Dedifferentiated amniotic fluid mesenchymal stem cell (primary cell): ENCODE data around the gene SSU72.
"Not testable (repeated sequence)": the region's sequence is repeated elsewhere in the genome, so short reads cannot be mapped to it uniquely, and the experiment has no call there.

Experiments
- DNase-seq: peaks from one replicate; pipeline ENCODE4 v3.0.0-alpha.2; 2016; ENCODE audit errors: extremely low spot score

SSU72 gene

GRCh38 chr1:1505366-1505798, 69.3 kb downstream of the SSU72 start:
- not testable (repeated sequence) for DNase-seq

GRCh38 chr1:1504777-1505365, 69.8 kb downstream of the SSU72 start:
- DNase-seq = not testable (repeated sequence)

GRCh38 chr1:1495461-1495975, 79.1 kb downstream of the SSU72 start:
- not testable (repeated sequence) for DNase-seq

- not testable (repeated sequence) for DNase-seq
These were observed 80.4 kb downstream of the SSU72 start for GRCh38 chr1:1494311-1494710.
